ENCODE data around the gene GSTM3. TPM values are rescaled to one million over a fixed set of nuclear protein-coding genes. Genes with fewer than 3 reads are reported as not detected.

Gene GSTM3
- total and polyA plus RNA-seq, 2 of the 13 experiments (the other 11 are each of a cell fraction or from before 2014, with no cell fraction given) = 127 to 142 TPM

DNA sequence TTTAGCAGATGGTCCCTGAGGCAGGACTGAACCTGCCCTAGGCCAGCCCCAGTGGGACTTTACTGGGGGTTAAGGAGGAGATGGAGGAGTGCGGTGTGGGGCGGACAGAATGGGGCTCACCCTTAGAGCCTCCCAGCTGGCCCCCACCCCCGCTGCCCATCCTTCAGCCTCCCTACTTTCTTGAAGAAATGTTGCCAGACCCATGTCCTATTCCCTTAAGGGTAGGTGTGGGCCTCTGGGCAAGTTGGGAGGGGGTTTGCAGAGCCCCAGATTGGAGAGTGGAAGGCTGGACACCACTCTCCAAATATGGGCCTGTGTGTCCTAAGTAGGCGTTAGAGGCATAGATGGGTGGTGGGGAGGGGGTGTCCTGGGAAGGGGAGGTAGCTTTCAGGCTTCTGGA, 42.1 kb upstream of the GSTM3 start:
- Histone ChIP-seq H3K79me2 (ENCODE audit: insufficient read depth, low read length) (no peaks in the 10 kb centered on the region), H3K4me1 (ENCODE audit: insufficient read depth, low read length) (peaks cover 13% of the 10 kb centered on the region), H3K27me3 (ENCODE audit: control insufficient read depth in 1 of 2, insufficient read depth in 2 of 2, low read length in 2 of 2) (peaks cover 0 to 3% of the 10 kb centered on the region in 2 experiments; a peak in 3 of 5 replicates), H3K4me3 (replicated peaks in 1 of 3; ENCODE audit: insufficient read depth in 1 of 3, low read depth in 2 of 3, low read length in 3 of 3) (no peak overlapping the region), H4K20me1 (ENCODE audit: insufficient read depth, low read length) (no peaks in the 10 kb centered on the region), H2AFZ (ENCODE audit: low read length) (no peak overlapping the region), H3K9me3 (ENCODE audit: low read length) (peaks cover 8% of the 10 kb centered on the region), H3K4me2 (ENCODE audit: low read depth, low read length) (no peak overlapping the region), H3K27ac (ENCODE audit: extremely low read length, insufficient read depth, low read length) (no peak overlapping the region), H3K36me3 (replicated peaks in 1 of 2; ENCODE audit: control insufficient read depth in 1 of 2, insufficient read depth in 2 of 2, low read length in 2 of 2) (no peaks in the 10 kb centered on the region), H3K9ac (ENCODE audit: insufficient read depth, low read depth, low read length) (no peak overlapping the region)
- intact Hi-C loops (cut with micrococcal nuclease; ENCODE audit: unreplicated experiment) = no loop called here
- WGBS (ENCODE audit: low lambda C conversion rate) = 60% methylated on average over 4 of the region's 4 CpGs
- ATAC-seq = no peak
- in situ Hi-C loops (cut with HindIII; ENCODE audit: extremely low pct_ligation_motif_present, low pct_unique_long_range_greater_than_20kb) = no loop called here
- ChIA-PET POLR2A (no interaction called here), CTCF (ENCODE audit: low intra/inter-chr PET ratio, low total read pairs) (no interaction called here)
- BruUV-seq (replicated peaks) = no TSS peak
- no peak for DNase-seq (ENCODE audit: low spot score)
- no peak for FAIRE-seq
- TF ChIP-seq, protein P1, sequence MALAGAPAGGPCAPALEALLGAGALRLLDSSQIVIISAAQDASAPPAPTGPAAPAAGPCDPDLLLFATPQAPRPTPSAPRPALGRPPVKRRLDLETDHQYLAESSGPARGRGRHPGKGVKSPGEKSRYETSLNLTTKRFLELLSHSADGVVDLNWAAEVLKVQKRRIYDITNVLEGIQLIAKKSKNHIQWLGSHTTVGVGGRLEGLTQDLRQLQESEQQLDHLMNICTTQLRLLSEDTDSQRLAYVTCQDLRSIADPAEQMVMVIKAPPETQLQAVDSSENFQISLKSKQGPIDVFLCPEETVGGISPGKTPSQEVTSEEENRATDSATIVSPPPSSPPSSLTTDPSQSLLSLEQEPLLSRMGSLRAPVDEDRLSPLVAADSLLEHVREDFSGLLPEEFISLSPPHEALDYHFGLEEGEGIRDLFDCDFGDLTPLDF (CRISPR knock-in tag; IDR thresholded peaks at IDR 0.05) = no peak
- TF ChIP-seq IRF2 (CRISPR knock-in tag; IDR thresholded peaks at IDR 0.05) (no peak), ZFP90 (CRISPR knock-in tag; IDR thresholded peaks at IDR 0.05; ENCODE audit: borderline replicate concordance) (no peak), ZNF816 (CRISPR knock-in tag; IDR thresholded peaks at IDR 0.05; ENCODE audit: borderline replicate concordance) (no peak), PHB2 (IDR thresholded peaks at IDR 0.05; ENCODE audit: partially characterized antibody) (no peak)
- TF ChIP-seq, protein P2, sequence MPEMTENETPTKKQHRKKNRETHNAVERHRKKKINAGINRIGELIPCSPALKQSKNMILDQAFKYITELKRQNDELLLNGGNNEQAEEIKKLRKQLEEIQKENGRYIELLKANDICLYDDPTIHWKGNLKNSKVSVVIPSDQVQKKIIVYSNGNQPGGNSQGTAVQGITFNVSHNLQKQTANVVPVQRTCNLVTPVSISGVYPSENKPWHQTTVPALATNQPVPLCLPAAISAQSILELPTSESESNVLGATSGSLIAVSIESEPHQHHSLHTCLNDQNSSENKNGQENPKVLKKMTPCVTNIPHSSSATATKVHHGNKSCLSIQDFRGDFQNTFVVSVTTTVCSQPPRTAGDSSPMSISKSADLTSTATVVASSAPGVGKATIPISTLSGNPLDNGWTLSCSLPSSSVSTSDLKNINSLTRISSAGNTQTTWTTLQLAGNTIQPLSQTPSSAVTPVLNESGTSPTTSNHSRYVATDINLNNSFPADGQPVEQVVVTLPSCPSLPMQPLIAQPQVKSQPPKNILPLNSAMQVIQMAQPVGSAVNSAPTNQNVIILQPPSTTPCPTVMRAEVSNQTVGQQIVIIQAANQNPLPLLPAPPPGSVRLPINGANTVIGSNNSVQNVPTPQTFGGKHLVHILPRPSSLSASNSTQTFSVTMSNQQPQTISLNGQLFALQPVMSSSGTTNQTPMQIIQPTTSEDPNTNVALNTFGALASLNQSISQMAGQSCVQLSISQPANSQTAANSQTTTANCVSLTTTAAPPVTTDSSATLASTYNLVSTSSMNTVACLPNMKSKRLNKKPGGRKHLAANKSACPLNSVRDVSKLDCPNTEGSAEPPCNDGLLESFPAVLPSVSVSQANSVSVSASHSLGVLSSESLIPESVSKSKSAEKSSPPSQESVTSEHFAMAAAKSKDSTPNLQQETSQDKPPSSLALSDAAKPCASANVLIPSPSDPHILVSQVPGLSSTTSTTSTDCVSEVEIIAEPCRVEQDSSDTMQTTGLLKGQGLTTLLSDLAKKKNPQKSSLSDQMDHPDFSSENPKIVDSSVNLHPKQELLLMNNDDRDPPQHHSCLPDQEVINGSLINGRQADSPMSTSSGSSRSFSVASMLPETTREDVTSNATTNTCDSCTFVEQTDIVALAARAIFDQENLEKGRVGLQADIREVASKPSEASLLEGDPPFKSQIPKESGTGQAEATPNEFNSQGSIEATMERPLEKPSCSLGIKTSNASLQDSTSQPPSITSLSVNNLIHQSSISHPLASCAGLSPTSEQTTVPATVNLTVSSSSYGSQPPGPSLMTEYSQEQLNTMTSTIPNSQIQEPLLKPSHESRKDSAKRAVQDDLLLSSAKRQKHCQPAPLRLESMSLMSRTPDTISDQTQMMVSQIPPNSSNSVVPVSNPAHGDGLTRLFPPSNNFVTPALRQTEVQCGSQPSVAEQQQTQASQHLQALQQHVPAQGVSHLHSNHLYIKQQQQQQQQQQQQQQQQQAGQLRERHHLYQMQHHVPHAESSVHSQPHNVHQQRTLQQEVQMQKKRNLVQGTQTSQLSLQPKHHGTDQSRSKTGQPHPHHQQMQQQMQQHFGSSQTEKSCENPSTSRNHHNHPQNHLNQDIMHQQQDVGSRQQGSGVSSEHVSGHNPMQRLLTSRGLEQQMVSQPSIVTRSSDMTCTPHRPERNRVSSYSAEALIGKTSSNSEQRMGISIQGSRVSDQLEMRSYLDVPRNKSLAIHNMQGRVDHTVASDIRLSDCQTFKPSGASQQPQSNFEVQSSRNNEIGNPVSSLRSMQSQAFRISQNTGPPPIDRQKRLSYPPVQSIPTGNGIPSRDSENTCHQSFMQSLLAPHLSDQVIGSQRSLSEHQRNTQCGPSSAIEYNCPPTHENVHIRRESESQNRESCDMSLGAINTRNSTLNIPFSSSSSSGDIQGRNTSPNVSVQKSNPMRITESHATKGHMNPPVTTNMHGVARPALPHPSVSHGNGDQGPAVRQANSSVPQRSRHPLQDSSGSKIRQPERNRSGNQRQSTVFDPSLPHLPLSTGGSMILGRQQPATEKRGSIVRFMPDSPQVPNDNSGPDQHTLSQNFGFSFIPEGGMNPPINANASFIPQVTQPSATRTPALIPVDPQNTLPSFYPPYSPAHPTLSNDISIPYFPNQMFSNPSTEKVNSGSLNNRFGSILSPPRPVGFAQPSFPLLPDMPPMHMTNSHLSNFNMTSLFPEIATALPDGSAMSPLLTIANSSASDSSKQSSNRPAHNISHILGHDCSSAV (CRISPR knock-in tag; IDR thresholded peaks at IDR 0.05; ENCODE audit: borderline replicate concordance) = no peak
- TF ChIP-seq, protein P3, sequence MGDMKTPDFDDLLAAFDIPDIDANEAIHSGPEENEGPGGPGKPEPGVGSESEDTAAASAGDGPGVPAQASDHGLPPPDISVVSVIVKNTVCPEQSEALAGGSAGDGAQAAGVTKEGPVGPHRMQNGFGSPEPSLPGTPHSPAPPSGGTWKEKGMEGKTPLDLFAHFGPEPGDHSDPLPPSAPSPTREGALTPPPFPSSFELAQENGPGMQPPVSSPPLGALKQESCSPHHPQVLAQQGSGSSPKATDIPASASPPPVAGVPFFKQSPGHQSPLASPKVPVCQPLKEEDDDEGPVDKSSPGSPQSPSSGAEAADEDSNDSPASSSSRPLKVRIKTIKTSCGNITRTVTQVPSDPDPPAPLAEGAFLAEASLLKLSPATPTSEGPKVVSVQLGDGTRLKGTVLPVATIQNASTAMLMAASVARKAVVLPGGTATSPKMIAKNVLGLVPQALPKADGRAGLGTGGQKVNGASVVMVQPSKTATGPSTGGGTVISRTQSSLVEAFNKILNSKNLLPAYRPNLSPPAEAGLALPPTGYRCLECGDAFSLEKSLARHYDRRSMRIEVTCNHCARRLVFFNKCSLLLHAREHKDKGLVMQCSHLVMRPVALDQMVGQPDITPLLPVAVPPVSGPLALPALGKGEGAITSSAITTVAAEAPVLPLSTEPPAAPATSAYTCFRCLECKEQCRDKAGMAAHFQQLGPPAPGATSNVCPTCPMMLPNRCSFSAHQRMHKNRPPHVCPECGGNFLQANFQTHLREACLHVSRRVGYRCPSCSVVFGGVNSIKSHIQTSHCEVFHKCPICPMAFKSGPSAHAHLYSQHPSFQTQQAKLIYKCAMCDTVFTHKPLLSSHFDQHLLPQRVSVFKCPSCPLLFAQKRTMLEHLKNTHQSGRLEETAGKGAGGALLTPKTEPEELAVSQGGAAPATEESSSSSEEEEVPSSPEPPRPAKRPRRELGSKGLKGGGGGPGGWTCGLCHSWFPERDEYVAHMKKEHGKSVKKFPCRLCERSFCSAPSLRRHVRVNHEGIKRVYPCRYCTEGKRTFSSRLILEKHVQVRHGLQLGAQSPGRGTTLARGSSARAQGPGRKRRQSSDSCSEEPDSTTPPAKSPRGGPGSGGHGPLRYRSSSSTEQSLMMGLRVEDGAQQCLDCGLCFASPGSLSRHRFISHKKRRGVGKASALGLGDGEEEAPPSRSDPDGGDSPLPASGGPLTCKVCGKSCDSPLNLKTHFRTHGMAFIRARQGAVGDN (CRISPR knock-in tag; IDR thresholded peaks at IDR 0.05) = no peak
- TF ChIP-seq, protein P4, sequence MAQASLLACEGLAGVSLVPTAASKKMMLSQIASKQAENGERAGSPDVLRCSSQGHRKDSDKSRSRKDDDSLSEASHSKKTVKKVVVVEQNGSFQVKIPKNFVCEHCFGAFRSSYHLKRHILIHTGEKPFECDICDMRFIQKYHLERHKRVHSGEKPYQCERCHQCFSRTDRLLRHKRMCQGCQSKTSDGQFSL (CRISPR knock-in tag; IDR thresholded peaks at IDR 0.05) = no peak
- TF ChIP-seq, protein P5, sequence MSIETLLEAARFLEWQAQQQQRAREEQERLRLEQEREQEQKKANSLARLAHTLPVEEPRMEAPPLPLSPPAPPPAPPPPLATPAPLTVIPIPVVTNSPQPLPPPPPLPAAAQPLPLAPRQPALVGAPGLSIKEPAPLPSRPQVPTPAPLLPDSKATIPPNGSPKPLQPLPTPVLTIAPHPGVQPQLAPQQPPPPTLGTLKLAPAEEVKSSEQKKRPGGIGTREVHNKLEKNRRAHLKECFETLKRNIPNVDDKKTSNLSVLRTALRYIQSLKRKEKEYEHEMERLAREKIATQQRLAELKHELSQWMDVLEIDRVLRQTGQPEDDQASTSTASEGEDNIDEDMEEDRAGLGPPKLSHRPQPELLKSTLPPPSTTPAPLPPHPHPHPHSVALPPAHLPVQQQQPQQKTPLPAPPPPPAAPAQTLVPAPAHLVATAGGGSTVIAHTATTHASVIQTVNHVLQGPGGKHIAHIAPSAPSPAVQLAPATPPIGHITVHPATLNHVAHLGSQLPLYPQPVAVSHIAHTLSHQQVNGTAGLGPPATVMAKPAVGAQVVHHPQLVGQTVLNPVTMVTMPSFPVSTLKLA (IDR thresholded peaks at IDR 0.05) = no peak

Measured in HepG2 (cell line).